RKO (cell line): ENCODE measurements around the gene FRMPD2.
"Not testable (repeated sequence)": the region's sequence is repeated elsewhere in the genome, so short reads cannot be mapped to it uniquely, and the experiment has no call there.

Source experiments
- DNase-seq: peaks from one replicate; pipeline ENCODE4 v3.0.0-alpha.2; 2016; ENCODE audit warnings: low spot score

Gene FRMPD2

DNA sequence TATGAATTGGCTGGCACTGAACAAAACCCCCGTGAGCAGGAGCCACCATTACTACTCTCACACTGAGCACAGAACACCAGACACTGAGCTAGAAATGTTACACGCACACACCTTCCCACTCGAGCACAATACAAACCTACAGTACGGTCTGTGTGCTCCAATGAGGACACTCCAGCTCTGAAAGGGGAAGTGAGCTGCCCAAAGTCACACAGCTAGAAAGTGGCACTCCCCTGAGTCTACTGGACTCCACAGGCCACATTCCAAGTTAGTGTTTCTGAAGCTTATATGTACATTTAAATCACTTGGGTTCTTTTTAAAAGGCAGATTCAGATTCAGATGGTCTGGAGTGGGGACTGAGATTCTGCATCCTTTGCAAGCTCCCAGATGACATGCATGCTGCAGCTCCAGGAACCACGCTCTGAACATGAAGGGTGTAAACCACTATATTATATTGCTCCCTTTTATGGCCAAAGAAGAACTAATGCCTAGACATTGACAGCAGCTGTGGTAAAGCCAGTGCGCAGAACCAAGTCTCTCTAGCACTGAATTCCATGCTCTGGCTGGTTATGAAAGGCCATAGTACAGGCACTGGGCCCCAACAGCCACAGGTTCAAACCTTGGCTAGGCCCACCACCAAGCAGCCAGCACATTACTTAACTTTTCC lies 77.1 kb downstream of the FRMPD2 start:
- DNase-seq = no peak

DNA sequence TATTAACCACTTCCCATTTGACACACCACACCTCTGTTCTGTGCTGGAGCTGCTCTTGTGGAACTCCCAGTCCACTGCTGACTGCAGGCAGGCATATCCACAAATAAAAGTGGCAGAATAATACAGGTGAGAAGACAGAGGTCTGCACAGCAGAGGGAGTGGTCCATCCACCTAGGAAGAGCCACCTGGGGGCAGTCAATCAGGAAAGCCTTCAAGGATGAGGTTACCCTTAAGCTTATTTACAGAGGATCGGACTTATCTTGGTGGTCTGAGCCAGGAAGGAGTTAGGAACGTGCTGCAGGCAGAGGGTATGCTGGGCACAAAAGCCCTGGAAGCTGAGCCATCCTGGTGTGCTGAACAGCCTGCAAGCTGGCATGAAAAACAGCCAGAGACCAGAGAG lies 78.7 kb downstream of the FRMPD2 start:
- DNase-seq = no peak

DNA sequence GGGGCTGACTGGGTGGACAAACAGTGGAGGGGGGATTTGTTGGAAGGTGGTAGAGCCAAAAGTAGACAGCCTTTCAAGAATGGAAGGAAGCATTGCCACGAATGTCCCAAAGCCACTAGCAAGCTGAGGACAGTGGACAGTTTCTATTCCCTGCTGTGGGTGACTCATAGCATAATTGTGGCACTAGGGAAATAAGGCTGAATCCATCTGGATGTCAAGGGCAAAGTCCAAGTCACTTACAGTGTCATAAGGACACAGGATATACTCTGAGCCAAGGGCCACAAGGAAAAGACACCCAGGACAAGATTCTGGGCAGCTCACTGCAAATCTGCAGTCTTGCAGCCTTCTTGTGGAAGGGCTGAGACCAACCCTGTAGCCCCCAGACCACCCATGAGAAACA lies 79.7 kb downstream of the FRMPD2 start:
- peak; percentile 33 for DNase-seq

GRCh38 chr10:48193556-48193955 lies 80.9 kb downstream of the FRMPD2 start:
- DNase-seq = no peak

- no peak for DNase-seq
Measured at GRCh38 chr10:48192881-48193450, 81.5 kb downstream of the FRMPD2 start.

DNA sequence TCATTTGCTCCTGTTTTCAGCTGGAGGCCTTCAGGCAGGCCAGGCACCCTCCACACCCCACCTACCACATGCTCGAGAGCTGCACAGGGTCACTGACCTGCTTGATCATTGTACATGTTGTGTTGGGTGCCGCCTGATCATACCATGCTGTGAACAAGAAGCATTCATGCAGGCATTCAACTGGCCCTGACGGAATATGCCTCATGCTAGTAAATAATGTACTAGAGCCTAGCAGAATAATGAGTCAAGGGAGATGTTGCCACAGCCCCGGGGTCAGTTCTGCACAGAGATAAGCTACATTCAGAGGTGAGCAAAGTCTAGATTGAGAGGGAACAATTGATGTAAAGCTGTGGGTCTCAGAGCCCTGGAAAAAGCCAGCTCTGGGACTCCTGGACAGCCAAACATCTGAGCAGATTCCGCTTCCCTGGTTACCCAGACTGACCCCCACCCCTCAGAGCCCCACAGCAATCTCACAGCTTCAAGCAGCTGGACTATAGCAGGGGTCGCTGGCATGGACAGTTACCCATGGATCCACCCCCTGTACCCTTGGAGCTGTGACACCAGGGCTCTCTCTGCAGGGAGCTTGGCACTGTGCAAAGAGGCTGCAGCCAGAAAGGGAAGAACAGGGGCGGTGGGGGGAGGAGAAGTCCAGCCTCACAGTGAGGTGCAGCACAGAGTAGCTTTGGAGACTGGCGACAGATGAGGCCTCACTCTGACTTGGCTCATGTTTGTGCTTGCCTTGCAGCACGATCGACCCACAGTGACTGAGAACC lies 86.6 kb downstream of the FRMPD2 start:
- no peak for DNase-seq

GRCh38 chr10:48187126-48187525 lies 87.4 kb downstream of the FRMPD2 start:
- no peak for DNase-seq

DNA sequence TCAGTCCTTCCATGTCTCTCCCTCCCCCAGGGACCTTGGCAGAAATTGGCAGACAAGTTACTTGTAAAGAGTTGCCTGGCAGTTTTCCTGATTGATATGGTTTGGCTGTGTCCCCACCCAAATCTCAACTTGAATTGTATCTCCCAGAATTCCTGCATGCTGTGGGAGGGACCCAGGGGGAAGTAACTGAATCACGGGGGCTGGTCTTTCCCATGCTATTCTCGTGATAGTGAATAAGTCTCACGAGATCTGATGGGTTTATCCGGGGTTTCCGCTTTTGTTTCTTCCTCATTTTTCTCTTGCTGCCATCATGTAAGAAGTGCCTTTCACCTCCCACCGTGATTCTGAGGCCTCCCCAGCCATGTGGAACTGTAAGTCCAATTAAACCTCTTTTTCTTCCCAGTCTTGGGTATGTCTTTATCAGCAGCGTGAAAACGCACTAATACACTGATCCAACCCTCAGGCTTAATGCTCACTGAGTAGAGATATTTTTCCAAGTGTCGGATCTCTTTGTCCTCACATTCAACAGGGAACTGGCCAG lies 88.2 kb downstream of the FRMPD2 start:
- not testable (repeated sequence) for DNase-seq

DNA sequence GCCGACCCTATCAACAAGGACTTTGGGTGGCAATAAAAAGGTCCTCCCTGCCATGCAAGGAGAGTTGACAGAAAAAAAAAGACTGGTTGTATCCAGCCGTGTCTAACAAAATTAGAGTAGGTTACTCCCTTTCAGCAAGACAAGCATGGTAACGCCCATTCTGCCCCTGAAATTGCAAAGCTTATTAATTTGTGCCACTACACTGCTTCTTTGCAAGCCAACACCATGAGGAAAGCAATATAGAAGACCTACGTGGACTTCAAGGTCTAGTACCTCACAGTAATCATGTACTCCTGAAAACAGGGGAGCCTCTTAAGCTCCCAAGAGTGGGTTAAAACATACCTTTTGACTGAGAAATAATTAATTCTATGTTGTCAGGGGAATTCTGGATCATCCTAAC lies 90.3 kb downstream of the FRMPD2 start:
- no peak for DNase-seq

DNA sequence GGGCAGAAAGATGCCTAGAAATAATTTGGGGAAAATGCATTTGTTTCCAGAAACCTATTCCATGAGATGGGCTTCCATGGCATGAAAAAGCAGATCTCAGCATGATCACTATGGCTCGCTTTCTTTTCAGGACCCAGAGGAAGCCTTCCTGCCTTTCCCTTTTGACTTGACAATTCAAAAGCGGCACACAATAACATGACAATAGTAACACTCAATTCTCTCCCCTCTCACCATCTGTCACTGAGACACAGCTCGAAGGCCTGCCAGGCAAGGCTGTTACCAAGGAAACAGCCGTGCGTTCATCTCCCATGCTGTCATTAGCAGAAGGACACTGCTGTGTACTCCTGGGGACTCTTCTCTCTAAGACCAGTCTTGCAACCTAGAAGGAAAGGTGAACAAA lies 101.8 kb downstream of the FRMPD2 start:
- not testable (repeated sequence) for DNase-seq

GRCh38 chr10:48160670-48161069 lies 113.8 kb downstream of the FRMPD2 start:
- DNase-seq = not testable (repeated sequence)

DNA sequence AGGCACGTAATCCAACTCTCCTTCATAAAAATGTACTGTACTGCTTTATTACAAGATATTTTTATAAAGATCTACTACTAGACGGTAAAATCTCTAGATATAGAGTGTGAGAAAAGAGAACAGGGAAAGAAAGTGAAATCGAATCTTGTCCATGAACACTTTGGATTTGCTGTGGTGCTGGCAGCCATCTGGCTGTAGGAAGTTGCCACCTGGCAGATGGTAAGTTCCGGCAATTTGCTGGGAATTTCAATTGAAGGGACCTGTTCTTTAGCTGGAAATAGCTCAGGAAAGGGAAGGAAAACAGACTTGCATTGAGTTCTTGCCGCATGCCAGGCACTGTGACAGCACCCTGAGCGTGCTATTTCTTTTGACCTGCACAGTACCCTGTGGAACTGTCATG lies 114.3 kb downstream of the FRMPD2 start:
- DNase-seq = not testable (repeated sequence)

GRCh38 chr10:48154211-48155140 lies 120.0 kb downstream of the FRMPD2 start:
- not testable (repeated sequence) for DNase-seq

- DNase-seq = not testable (repeated sequence)
Measured at GRCh38 chr10:48147643-48148042, 126.9 kb downstream of the FRMPD2 start.

GRCh38 chr10:48143721-48144642 lies 130.5 kb downstream of the FRMPD2 start:
- not testable (repeated sequence) for DNase-seq

DNA sequence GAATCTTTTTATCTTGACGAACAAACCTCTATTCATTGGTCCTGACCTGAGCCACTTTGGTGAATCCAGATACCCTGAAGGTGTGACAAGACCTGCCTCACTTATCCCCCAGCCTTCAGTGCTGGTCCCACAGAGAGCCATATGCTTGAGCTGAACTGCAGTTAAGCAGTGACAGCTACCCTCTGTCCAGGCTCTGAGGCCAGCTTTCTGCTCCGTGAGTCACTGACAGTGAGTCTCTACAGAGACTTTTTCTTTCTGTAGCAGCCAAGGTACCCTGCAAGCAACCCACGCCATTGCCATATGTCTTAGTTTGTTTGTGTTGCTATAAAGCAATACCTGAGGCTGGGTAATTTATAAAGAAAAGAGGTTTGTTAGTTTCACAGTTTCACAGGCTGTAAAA lies 133.5 kb downstream of the FRMPD2 start:
- not testable (repeated sequence) for DNase-seq

GRCh38 chr10:48139953-48140850 lies 134.3 kb downstream of the FRMPD2 start:
- DNase-seq = not testable (repeated sequence)

- not testable (repeated sequence) for DNase-seq
Measured at GRCh38 chr10:48128954-48129353, 145.5 kb downstream of the FRMPD2 start.

DNA sequence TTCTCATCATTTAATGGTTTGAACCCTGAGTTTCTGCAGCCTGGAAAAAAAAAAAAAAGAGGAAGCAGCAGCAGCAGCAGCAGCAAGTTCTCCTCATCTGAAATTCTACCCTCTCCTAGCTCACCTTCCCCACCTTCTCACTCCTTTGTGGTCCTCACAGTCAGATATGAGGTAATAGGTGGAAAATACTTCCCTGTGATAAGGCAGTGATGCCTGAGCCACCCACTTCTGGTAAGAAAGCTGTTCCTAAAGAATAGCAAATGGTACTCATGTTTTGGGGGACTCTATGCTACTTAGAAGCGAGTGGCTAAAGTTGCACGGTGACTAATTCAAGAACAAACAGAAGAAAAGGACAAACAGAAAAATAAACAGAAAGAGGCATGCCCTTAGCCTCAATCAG lies 148.2 kb downstream of the FRMPD2 start:
- DNase-seq = not testable (repeated sequence)

DNA sequence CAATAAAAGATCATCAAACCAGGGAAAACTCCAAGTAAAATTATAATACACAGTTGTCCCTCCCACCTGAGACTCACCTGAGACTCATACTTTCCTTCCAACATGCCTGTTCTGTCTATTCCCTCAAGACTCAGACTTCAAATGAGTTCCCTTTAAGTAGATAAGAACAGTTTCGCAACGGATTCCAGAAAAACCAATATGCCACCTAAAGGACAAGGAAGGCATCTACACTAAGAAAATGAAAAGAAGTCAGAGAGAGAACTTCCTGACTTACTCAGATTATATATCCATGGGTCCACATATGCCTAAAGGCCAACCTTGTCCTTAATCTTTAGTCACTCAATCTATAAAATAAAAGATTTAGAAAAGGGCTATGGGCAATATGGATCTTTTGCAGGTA lies 148.9 kb downstream of the FRMPD2 start:
- DNase-seq = not testable (repeated sequence)
